HG03575 (cell line): ENCODE results near the gene FOXF2.

Source experiments
- ATAC-seq: cut with Tn5 transposase; IDR thresholded peaks from one replicate; pipeline ENCODE4 v1.9.1; 2021; ENCODE audit not compliant: unreplicated experiment, insufficient number of reproducible peaks, low FRiP score; ENCODE audit errors: extremely low read depth

FOXF2 gene

DNA sequence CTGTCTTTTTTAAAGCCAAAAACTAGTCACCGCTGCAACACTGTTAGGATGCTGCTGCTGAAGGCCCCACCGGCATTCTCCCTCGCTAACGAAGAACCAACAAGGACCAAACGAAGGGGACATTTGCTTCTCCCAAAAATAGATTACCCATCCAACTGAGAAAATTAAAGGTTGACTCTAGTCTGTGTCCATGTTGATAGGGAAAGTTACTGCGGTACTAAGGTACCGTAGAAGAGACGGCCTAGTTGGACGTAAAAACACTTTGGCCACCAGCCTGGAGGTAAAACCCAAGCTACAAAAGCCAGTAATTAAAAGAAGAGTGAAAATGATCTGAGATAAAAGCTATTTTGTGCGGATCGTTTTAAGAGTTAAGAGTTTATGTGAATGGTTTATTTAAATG lies 11.8 kb upstream of the FOXF2 start:
- no peak for ATAC-seq

GRCh38 chr6:1378065-1379016 lies 11.0 kb upstream of the FOXF2 start:
- no peak for ATAC-seq

GRCh38 chr6:1379017-1379787 lies 10.2 kb upstream of the FOXF2 start:
- ATAC-seq = no peak

DNA sequence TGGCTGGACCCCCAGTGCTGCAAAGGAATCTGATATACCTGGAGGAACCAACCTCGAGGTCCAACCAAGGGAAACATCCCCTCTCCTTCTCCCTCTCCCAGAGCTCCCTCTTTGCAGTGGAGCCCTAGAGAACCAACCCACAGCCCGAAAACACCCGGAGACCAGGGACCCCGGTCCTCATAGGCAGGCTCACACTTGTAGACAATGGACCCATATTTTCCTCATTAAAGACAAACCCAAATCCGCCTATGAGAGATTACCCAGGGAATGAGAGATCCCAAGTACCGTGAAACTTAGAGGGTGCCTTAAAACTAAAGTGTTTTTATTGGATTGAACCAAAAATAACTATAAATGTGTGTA lies 9.6 kb upstream of the FOXF2 start:
- no peak for ATAC-seq

DNA sequence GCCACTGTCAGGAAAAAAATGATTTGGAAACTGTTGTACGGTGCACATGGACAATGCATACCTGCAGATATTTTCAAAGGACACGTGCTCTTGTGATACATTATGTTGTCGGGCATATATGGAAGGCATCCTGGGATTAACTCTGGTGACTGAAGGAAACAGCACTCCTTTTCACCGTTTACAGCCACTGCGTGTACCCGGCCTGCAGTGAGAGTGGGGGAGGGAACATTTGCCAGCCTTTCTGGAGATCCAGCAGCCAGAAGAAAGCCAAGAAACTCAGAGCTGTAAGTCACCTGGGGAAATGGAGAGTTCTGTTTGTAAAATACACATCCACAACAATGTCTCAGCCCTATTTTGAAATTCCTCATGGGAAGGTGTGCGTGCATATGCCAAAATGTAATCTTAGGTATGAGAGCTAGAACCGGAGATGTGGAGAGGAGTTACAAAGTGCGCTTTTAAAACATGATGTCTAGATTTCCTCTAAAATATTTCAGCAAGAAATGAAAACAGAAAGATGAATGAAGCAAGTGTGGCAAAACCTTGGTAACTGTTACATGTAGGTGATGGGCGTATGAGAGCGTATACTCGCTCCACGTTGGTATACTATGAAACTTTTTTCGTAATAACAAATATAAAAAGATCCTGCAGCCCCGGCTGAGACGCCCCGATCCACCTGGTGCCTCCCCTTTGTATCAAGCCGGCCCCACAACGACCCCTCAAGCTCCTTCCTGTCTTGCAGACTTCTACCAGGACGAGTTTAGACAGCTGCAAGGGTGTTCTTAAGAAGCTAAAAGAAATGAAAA lies 8.6 kb upstream of the FOXF2 start:
- no peak for ATAC-seq

- no peak for ATAC-seq
These were observed 7.7 kb upstream of the FOXF2 start for GRCh38 chr6:1381481-1382330.

DNA sequence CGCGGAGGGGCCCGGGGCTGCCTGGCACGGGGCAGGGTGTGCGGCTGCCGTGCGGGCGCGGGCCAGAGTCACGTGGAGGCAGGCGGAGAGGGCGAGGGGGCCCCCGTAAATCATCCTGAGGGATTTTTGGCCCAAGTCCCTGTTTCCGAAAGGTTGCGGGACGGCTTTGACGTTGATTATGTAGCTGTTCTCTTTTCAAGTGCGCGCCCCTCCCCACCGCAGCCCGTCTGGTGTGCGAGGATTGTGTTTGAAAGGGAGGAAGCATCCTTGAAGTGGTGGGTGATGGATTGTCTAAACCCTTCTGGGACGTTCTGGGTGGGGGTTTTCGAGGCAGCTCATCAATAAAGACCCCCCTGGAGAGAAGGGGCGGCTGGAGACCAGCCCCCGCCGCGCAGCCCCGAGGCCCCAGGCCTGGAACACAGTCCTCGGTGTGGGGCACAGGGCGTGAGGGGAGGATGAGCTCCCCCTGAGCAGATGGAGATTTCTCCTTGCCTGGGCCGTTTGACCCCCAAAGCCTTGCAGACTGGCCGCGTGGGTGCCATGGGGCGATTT lies 7.0 kb upstream of the FOXF2 start:
- ATAC-seq = no peak

DNA sequence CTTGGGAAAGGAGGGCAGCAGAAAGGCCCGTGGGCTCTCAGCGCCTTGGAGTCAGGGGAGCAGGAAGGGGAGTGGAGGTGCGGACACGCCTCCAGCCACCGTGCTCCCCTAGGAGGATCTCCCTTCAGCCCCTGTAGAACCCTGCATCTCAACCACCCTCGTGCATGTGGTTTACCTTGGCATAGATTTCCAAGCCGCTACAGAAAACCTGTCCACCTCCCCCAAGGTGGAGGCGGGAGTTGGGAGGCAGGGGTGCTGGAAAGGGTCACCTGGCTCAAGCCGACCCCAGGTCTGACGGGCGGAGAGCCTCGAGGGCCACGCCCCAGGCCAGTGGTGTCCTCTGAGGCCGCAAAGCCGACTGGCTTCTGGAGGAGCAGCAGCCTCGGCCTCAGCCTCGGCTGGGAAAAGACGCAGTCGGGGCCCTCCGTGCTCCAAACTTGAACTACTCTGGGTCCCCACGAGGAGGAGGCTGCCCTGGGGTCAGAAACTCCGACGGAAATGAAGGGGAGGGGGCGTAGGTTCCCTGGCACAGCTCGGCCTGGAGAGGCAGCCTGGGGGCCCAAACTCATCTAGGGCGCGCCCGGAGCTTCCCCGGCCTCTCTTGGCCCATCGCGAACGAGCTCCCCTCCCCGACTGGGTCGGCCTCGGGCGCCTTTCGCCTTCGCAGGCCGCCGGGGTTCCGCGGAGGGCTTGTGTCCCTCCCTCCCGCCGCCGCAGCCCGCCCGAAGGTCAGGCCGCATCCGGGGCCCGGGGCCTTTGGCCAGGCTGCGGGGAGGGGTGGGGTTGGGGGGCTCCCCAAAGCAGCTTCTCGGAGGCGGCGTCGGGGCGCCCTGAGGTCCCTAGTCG lies 6.3 kb upstream of the FOXF2 start:
- ATAC-seq = no peak

GRCh38 chr6:1383729-1384548 lies 5.4 kb upstream of the FOXF2 start:
- no peak for ATAC-seq

DNA sequence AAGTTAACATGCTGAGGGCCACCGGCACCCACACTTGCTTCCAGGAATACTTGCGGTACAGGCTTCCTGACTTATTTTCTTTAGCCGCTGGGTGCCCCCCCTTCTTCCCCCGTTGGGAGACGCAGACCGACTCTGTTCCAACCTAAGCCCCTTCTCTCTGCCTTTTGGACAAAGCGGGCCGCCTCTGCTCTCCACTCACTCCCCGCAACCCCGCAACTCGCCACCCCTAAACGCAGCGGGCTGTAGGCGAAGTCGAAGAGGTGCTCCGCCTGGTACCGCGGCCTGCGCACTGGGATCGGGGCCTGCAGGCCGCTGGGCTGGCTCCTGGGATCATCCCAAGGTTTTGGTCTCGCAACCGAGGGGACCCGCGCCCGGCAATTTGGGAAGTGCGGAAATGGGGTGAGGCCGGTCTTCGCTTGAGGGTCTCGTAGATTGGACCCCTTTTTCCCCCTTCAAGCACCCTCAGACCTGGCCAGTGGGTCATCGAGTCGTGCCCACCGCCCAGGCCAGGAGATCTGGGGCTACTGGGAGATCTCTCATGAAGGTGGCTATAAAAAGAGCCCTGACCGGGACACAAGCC lies 4.7 kb upstream of the FOXF2 start:
- ATAC-seq = no peak

DNA sequence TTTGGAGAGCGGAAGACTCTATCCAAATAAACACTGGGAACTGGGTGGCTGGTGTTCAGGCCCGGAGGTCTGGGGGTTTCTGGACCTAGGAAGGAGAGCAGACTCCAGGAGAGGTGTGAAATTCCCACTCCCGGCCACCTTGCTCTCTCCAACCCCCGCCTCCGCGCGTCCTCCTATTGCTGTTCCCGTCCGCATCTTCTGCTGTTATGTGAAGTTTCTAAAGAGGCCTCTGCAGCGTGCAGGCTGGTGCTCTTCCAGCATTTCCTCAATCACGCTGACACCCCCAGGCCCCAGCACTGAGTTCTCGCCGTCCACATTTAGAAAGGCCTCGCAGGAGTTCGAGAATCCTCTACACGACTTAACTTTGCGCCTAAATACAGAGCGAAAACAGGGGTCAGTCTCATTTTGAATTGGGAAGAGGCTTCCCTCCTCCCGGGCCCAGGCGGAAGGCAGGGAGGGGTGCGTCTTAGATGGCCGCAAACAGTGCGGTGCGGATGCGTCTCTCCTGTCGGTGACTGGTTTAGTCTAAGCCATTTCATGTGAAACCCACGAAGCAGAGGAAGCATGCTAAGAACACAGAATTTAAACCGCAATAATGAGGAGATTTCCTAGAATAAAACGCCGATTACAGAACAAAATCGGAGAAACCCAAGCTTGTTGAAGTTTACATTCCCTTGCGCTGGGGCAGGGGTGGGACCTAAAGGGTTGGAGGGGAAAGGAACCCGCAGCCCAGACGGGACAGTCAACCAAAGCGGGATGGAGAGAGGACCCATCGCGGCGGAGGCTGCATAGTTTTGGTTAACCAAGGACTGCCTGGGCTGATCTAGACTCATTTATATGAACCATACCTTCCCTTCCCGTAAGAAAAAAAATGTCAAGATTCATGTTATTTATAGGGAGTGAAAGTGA lies 4.0 kb upstream of the FOXF2 start:
- no peak for ATAC-seq

GRCh38 chr6:1386038-1386709 lies 3.2 kb upstream of the FOXF2 start:
- ATAC-seq = no peak

GRCh38 chr6:1387538-1387875 lies 1.9 kb upstream of the FOXF2 start:
- no peak for ATAC-seq

DNA sequence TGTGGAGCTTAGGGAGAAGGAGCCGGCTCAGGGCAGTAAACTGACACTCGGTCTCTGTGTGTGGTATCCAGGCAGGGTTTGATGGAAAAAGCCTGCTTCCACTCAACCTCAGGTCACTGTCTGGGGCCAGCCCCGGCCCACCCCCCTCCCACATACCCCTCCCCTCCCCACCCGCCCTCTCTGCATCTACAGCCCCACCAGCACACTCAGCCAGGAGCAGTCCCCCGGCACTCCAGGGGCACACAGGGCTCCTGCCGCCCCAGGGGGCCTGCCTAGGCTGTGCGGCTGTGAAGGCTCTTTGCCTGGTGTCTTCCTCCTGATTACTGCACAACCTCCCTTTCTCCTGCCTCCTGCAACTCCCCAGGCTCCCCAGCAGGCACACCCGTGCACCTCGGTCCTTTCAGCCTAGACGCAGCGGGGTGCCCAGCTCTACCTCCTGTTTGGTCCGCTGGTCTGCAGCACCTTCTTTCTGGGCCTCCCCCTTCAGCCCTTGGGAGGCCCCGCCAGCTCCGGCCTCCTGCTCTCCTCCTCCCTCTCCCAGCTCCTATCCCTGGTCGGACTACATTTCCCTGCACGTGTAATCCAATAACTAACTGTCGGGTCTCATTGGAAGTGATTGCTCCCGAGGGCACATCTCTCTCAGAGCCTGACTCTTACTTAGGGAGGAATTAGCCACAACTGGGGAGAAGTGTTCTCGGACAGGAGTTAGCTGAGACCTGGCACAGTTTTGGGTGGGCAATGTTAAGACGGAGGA lies 1.3 kb upstream of the FOXF2 start:
- ATAC-seq = no peak
